ENCODE measurements around the gene GIMAP8. TPM values are rescaled to one million over a fixed set of nuclear protein-coding genes. Genes with fewer than 3 reads are reported as not detected.

Gene GIMAP8
- total and polyA plus RNA-seq, 2 of the 8 experiments (the other 6 are each of a cell fraction or from before 2014, with no cell fraction given), result not detected

DNA sequence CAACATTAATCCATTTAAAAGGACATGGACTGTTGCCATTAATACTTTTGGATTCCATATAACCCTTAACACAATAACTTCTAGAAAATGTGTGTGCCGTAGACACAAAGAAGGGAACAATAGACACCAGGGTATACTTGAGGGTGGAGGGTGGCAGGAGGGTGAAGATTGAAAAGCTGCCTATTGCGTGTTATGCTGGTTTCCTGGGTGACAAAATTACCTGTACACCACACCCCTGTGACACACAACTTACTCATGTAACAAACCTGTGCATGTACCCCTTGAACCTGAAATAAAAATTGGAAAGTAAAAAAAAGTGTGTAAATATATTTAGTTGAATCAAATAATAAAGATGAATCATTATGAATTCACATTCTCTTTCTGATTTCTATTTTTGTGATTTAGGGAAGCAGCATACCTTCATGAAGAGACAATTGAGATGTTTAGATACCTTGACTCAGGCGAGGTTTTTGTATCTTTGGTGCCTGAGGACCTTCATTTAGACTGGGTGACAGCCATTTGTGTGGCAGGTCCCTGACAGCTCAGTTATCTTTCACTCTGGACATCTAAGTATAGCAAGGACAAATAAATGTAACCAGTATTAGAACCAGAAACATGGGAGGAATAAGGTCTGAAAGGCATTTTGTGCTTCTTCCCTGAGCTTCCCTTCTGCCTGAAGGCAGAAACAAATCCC is 28.7 kb downstream of the GIMAP8 start (continued):
- TF ChIP-seq CHD7 (IDR thresholded peaks at IDR 0.05; ENCODE audit: insufficient replicate concordance, low read length) (no peak), SAP30 (IDR thresholded peaks at IDR 0.05; ENCODE audit: insufficient read depth, insufficient replicate concordance, low read length) (no peak), BACH1 (IDR thresholded peaks at IDR 0.05; ENCODE audit: low read length) (no peak), TBP (IDR thresholded peaks at IDR 0.05; ENCODE audit: low read depth, low read length) (no peak), JUND (IDR thresholded peaks at IDR 0.05; ENCODE audit: low read length) (no peak), CEBPB (IDR thresholded peaks at IDR 0.05; ENCODE audit: low read depth, low read length) (no peak)

Data from H1 (cell line).